Adipose tissue (tissue), 3 donors: ENCODE measurements around the gene ZNF84. TPM values are rescaled to one million over a fixed set of nuclear protein-coding genes. Genes with fewer than 3 reads are reported as not detected.

Experiments used
- H3K27ac ChIP-seq: one replicate; pipeline ENCODE4 v1.5.1; 2013; ENCODE audit warnings: low read depth, low read length
- WGBS, 3 donors: extraction: QIAGEN DNeasy Blood & Tissue Kit; methylation state at CpG; one replicate each; pipeline ENCODE4 v1.1.7; 2013; 5-methylcytosine and 5-hydroxymethylcytosine counted together
- polyA plus RNA-seq, 3 donors: library from polyadenylated mRNA; stranded (reverse); fragments of 200-250 nt; gene quantifications; one replicate each; pipeline ENCODE4 v1.2.3, GENCODE V29; 2013
- donor health status: healthy with polysubstance abuse.
- donor health status: Bipolar disorder and iron deficiency.
- donor health status: healthy.

ZNF84 gene
- polyA plus RNA-seq, 3 donors = 5.9 to 10.6 (median 6.3) TPM

- no peak overlapping the region for H3K27ac ChIP-seq
- WGBS, 3 donors = 98 to 100% (median 99%) methylated on average over 5 of the region's 5 CpGs
Observed at GRCh38 chr12:133106253-133106652, 68.9 kb downstream of the ZNF84 start.

GRCh38 chr12:133107121-133107520 lies 69.8 kb downstream of the ZNF84 start:
- H3K27ac ChIP-seq = no peak overlapping the region
- 88 to 99% (median 98%) methylated on average over 1 of the region's 1 CpG for whole genome bisulfite sequencing, 3 donors

GRCh38 chr12:133108150-133108549 lies 70.8 kb downstream of the ZNF84 start:
- 97 to 100% (median 99%) methylated on average over 2 of the region's 2 CpGs for WGBS, 3 donors
- no peak overlapping the region for H3K27ac ChIP-seq

Other genes with a start within 250 kb of the ZNF84 start
- 10 to 100 TPM; 13.2 to 34.8 (median 14.1) TPM for gene GOLGA3, start 208.6 kb upstream of the ZNF84 start, polyA plus RNA-seq
- gene CHFR, start 149.9 kb upstream of the ZNF84 start, polyA plus RNA-seq = 10 to 100 TPM; 12.8 to 21.0 (median 19.1) TPM
- gene ZNF605, start 81.2 kb upstream of the ZNF84 start, polyA plus RNA-seq = 1 to 10 TPM; 2.4 to 2.9 (median 2.7) TPM
- 1 to 10 TPM; 2.3 to 7.2 (median 3.0) TPM for gene ZNF26, start 51.1 kb upstream of the ZNF84 start, polyA plus RNA-seq
- gene ZNF140, start 43.4 kb downstream of the ZNF84 start, polyA plus RNA-seq = 10 to 100 TPM; 11.2 to 22.5 (median 11.4) TPM
- under 1 TPM; 0.33 to 0.67 (median 0.44) TPM for gene ZNF891, start 92.8 kb downstream of the ZNF84 start, polyA plus RNA-seq
- 1 to 10 TPM; 3.3 to 6.3 (median 3.8) TPM for gene ZNF10, start 93.1 kb downstream of the ZNF84 start, polyA plus RNA-seq
- 1 to 10 TPM; 3.3 to 5.5 (median 4.6) TPM for gene ZNF268, start 144.0 kb downstream of the ZNF84 start, polyA plus RNA-seq
- not detected for gene ANHX, start 198.4 kb downstream of the ZNF84 start, polyA plus RNA-seq